HUES64 (cell line): ENCODE measurements around the gene KCNG2.

Experiments
- H3K27ac ChIP-seq: 2 replicates; pipeline ENCODE4 v1.7.0; 2013; ENCODE audit warnings: low read depth, low read length, inconsistent platforms
- H3K27me3 ChIP-seq: 2 replicates; pipeline ENCODE4 v1.6.1; 2013; ENCODE audit warnings: mild to moderate bottlenecking, low read length; ENCODE audit not compliant: insufficient read depth
- H3K36me3 ChIP-seq: 2 replicates; pipeline ENCODE4 v1.6.1; 2013; ENCODE audit warnings: mild to moderate bottlenecking, low read length; ENCODE audit not compliant: insufficient read depth
- H3K4me1 ChIP-seq: 2 replicates; pipeline ENCODE4 v1.6.1; 2013; ENCODE audit warnings: mild to moderate bottlenecking, low read length, moderate library complexity; ENCODE audit not compliant: insufficient read depth
- H3K4me3 ChIP-seq: 2 replicates; pipeline ENCODE4 v1.5.1; 2013; ENCODE audit warnings: mild to moderate bottlenecking, low read length, moderate library complexity
- H3K9ac ChIP-seq: 2 replicates; pipeline ENCODE4 v1.6.1; 2013; ENCODE audit warnings: mild to moderate bottlenecking, low read depth, low read length
- H3K9me3 ChIP-seq: 2 replicates; pipeline ENCODE4 v1.6.1; 2013; ENCODE audit warnings: low read depth, low read length; ENCODE audit not compliant: insufficient read depth
- WGBS: fragments of 150-250, 120-280 bp; methylation state at CpG from one replicate; pipeline ENCODE4 v1.1.7; 2013; ENCODE audit warnings: missing lambda C conversion rate; 5-methylcytosine and 5-hydroxymethylcytosine counted together

Gene KCNG2

GRCh38 chr18:79834834-79835233 lies 37.1 kb downstream of the KCNG2 start:
- no peaks in the 10 kb centered on the region for H3K27me3 ChIP-seq
- H3K9me3 ChIP-seq: no peaks in the 10 kb centered on the region
- no peak overlapping the region for H3K9ac ChIP-seq
- no peak overlapping the region for H3K4me3 ChIP-seq
- H3K36me3 ChIP-seq: no peaks in the 10 kb centered on the region
- H3K27ac ChIP-seq: no peak overlapping the region
- WGBS: 83% methylated on average over 5 of the region's 6 CpGs
- no peaks in the 10 kb centered on the region for H3K4me1 ChIP-seq

- H3K4me3 ChIP-seq: no peak overlapping the region
- no peaks in the 10 kb centered on the region for H3K4me1 ChIP-seq
- 0 out of 2 replicates have a peak, but pooled peaks cover 2% of the 10 kb centered on the region for H3K9me3 ChIP-seq
- no peaks in the 10 kb centered on the region for H3K27me3 ChIP-seq
- WGBS: 91% methylated on average over 4 of the region's 4 CpGs
- H3K27ac ChIP-seq: no peak overlapping the region
- H3K36me3 ChIP-seq: no peaks in the 10 kb centered on the region
- H3K9ac ChIP-seq: no peak overlapping the region
Observed at GRCh38 chr18:79841936-79842335, 44.2 kb downstream of the KCNG2 start.

- H3K4me1 ChIP-seq: no peaks in the 10 kb centered on the region
- no peak overlapping the region for H3K9ac ChIP-seq
- no peaks in the 10 kb centered on the region for H3K27me3 ChIP-seq
- 0 out of 2 replicates have a peak, but pooled peaks cover 2% of the 10 kb centered on the region for H3K9me3 ChIP-seq
- WGBS: 92% methylated on average over 10 of the region's 10 CpGs
- no peak overlapping the region for H3K27ac ChIP-seq
- no peak overlapping the region for H3K4me3 ChIP-seq
- H3K36me3 ChIP-seq: no peaks in the 10 kb centered on the region
Observed at GRCh38 chr18:79844999-79845563, 47.3 kb downstream of the KCNG2 start.

- H3K4me3 ChIP-seq: no peak overlapping the region
- H3K9me3 ChIP-seq: 0 out of 2 replicates have a peak, but pooled peaks cover 2% of the 10 kb centered on the region
- H3K27ac ChIP-seq: no peak overlapping the region
- no peaks in the 10 kb centered on the region for H3K4me1 ChIP-seq
- WGBS: 93% methylated on average over 17 of the region's 17 CpGs
- no peaks in the 10 kb centered on the region for H3K36me3 ChIP-seq
- H3K9ac ChIP-seq: no peak overlapping the region
- no peaks in the 10 kb centered on the region for H3K27me3 ChIP-seq
Observed at GRCh38 chr18:79846936-79847557, 49.3 kb downstream of the KCNG2 start.

- no peak overlapping the region for H3K27ac ChIP-seq
- no peak overlapping the region for H3K9ac ChIP-seq
- H3K4me1 ChIP-seq: no peaks in the 10 kb centered on the region
- 93% methylated on average over 14 of the region's 15 CpGs for WGBS
- no peak overlapping the region for H3K4me3 ChIP-seq
- H3K9me3 ChIP-seq: no peaks in the 10 kb centered on the region
- no peaks in the 10 kb centered on the region for H3K36me3 ChIP-seq
- H3K27me3 ChIP-seq: no peaks in the 10 kb centered on the region
Observed at GRCh38 chr18:79847606-79848293, 50.0 kb downstream of the KCNG2 start.

- no peaks in the 10 kb centered on the region for H3K4me1 ChIP-seq
- no peaks in the 10 kb centered on the region for H3K36me3 ChIP-seq
- no peak overlapping the region for H3K9ac ChIP-seq
- H3K27ac ChIP-seq: no peak overlapping the region
- WGBS: 94% methylated on average over 15 of the region's 15 CpGs
- H3K9me3 ChIP-seq: no peaks in the 10 kb centered on the region
- no peak overlapping the region for H3K4me3 ChIP-seq
- no peaks in the 10 kb centered on the region for H3K27me3 ChIP-seq
Observed at GRCh38 chr18:79848294-79848578, 50.5 kb downstream of the KCNG2 start.

- Histone ChIP-seq H3K9ac (no peak overlapping the region), H3K27me3 (no peaks in the 10 kb centered on the region), H3K27ac (no peak overlapping the region), H3K4me3 (no peak overlapping the region), H3K9me3 (no peaks in the 10 kb centered on the region), H3K4me1 (no peaks in the 10 kb centered on the region), H3K36me3 (no peaks in the 10 kb centered on the region)
- 91% methylated on average over 45 of the region's 45 CpGs for WGBS
Observed at GRCh38 chr18:79848579-79849327, 51.0 kb downstream of the KCNG2 start.

- H3K9me3 ChIP-seq: no peaks in the 10 kb centered on the region
- no peaks in the 10 kb centered on the region for H3K36me3 ChIP-seq
- no peak overlapping the region for H3K4me3 ChIP-seq
- H3K9ac ChIP-seq: no peak overlapping the region
- no peaks in the 10 kb centered on the region for H3K27me3 ChIP-seq
- 94% methylated on average over 50 of the region's 51 CpGs for WGBS
- H3K4me1 ChIP-seq: no peaks in the 10 kb centered on the region
- H3K27ac ChIP-seq: no peak overlapping the region
Observed at GRCh38 chr18:79849328-79850207, 51.8 kb downstream of the KCNG2 start.

- Histone ChIP-seq H3K9ac (no peak overlapping the region), H3K36me3 (no peaks in the 10 kb centered on the region), H3K4me1 (no peaks in the 10 kb centered on the region), H3K27me3 (no peaks in the 10 kb centered on the region), H3K27ac (no peak overlapping the region), H3K4me3 (no peak overlapping the region), H3K9me3 (no peaks in the 10 kb centered on the region)
- WGBS: 95% methylated on average over 16 of the region's 16 CpGs
Observed at GRCh38 chr18:79850731-79851130, 53.0 kb downstream of the KCNG2 start.

GRCh38 chr18:79851489-79851888 lies 53.8 kb downstream of the KCNG2 start:
- H3K4me1 ChIP-seq: no peaks in the 10 kb centered on the region
- H3K9ac ChIP-seq: no peak overlapping the region
- WGBS: 90% methylated on average over 7 of the region's 7 CpGs
- no peaks in the 10 kb centered on the region for H3K36me3 ChIP-seq
- H3K4me3 ChIP-seq: no peak overlapping the region
- H3K27me3 ChIP-seq: no peaks in the 10 kb centered on the region
- H3K9me3 ChIP-seq: no peaks in the 10 kb centered on the region
- H3K27ac ChIP-seq: no peak overlapping the region
